ENCODE measurements around the gene PPCDC. TPM values are rescaled to one million over a fixed set of nuclear protein-coding genes. Genes with fewer than 3 reads are reported as not detected.

Gene PPCDC
- total and polyA plus RNA-seq, 5 experiments from 2014 or later = 12.0 to 16.7 (median 13.4) TPM

- no peaks in the 10 kb centered on the region for H3K9me3 Mint-ChIP-seq
- POLR2A ChIA-PET = interaction anchor here (0.6 kb wide), 1 partner anchor 165 kb away, joined by 8 read pairs; no protein-coding TSS in a partner anchor
- no peak overlapping the region for H3K4me3 Mint-ChIP-seq
- H3K27ac Mint-ChIP-seq = no peak overlapping the region
- ATAC-seq (no peak), DNase-seq (no peak)
- H3K27me3 Mint-ChIP-seq = no peaks in the 10 kb centered on the region
- peaks cover 7 to 45% (median 17%) of the 10 kb centered on the region in 4 donors for H3K4me1 Mint-ChIP-seq
- peaks cover 0 to 32% (median 8%) of the 10 kb centered on the region in 3 donors for H3K36me3 Mint-ChIP-seq
Observed at GRCh38 chr15:75032395-75032794, 9.0 kb downstream of the PPCDC start.

DNA sequence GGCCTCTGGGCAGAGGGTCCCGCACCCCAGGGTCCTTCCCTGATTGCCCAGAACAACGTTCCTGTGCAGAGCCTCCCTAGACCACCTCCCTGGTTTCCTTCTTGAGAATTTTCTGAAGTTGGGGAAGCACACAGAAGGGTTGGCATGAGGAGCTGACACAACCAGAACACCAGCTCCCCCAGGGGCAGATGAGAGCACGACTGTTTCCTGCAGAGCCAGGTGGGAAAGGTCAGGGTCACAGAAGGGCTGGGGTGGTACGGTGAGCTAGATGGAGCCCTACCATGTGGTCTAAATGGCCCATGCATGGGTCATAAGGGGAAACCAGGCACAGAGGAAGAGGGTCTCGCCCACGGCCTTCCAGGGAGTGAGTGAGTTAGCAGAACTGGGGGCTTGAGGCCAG, 10.4 kb downstream of the PPCDC start:
- H3K4me1 Mint-ChIP-seq = peaks cover 13 to 58% (median 22%) of the 10 kb centered on the region in 4 donors
- ATAC-seq (no peak), DNase-seq (no peak)
- H3K36me3 Mint-ChIP-seq = peaks cover 0 to 39% (median 8%) of the 10 kb centered on the region in 3 donors
- no peaks in the 10 kb centered on the region for H3K27me3 Mint-ChIP-seq
- POLR2A ChIA-PET = interaction anchor here (0.6 to 1.4 kb wide), 2 partner anchors 10 to 1336 kb away, joined by 4 to 9 read pairs; partner anchors contain the start of gene PPCDC
- H3K4me3 Mint-ChIP-seq = no peak overlapping the region
- no peak overlapping the region for H3K27ac Mint-ChIP-seq
- H3K9me3 Mint-ChIP-seq = no peaks in the 10 kb centered on the region

DNA sequence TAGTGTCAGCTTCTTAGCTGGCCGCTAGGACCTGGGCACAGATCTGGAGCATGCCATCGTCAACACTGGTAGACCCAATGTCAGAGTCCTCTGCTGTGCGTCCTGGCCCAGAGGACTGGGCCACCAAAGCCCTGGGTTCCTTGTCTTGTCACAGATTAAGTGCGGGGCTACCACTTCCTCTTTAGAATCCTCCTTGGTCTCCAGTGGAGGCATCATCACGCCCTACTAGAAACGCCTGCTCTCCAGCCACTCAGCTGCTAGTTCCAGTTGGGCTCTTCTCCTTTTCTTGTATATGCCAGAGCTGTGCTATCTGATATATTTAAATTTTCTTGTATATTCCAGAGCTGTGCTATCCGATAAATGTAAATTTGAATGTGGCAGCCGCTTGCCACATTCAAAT, 11.2 kb downstream of the PPCDC start:
- H3K9me3 Mint-ChIP-seq = no peaks in the 10 kb centered on the region
- POLR2A ChIA-PET = interaction anchor here (1.4 kb wide), 1 partner anchor 11 kb away, joined by 9 read pairs; the partner anchor contains the start of gene PPCDC
- no peak overlapping the region for H3K4me3 Mint-ChIP-seq
- ATAC-seq (no peak), DNase-seq (no peak)
- H3K27ac Mint-ChIP-seq = no peak overlapping the region
- H3K27me3 Mint-ChIP-seq = no peaks in the 10 kb centered on the region
- H3K36me3 Mint-ChIP-seq = peaks cover 0 to 35% (median 8%) of the 10 kb centered on the region in 3 donors
- H3K4me1 Mint-ChIP-seq = peaks cover 7 to 59% (median 17%) of the 10 kb centered on the region in 4 donors

DNA sequence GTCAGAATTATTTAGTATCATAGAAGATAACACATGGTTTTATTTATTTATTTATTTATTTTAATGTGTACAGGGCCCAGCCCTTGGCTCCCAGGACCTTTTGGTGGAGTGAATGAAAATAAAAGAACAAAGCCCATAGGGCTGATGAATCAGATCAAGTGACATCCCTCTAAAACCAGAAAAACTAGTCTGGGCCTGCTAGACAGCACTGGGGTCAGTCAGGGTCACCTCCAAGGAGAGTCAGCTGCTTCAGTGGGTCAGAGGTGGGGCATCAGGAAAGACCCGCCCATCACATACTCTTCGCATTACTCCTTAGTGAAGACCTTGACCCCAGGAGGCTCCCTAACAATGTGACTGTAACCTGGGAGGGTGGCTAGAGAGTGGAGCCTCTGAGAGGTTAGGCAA, 12.8 kb downstream of the PPCDC start:
- DNase-seq = no peak
- H3K4me3 Mint-ChIP-seq = no peak overlapping the region
- peaks cover 6 to 56% (median 19%) of the 10 kb centered on the region in 4 donors for H3K4me1 Mint-ChIP-seq

GRCh38 chr15:75037685-75038084, 14.3 kb downstream of the PPCDC start:
- peak overlapping the region in 2 of 10 donors; percentile 4 to 77 for H3K27ac Mint-ChIP-seq
- ATAC-seq = no peak

More for the DNA sequence above, 12.8 kb downstream of the PPCDC start:
- Mint-ChIP-seq H3K36me3 (peaks cover 0 to 35% (median 8%) of the 10 kb centered on the region in 3 donors), H3K27me3 (no peaks in the 10 kb centered on the region), H3K27ac (peak overlapping the region in 2 of 10 donors; percentile 62 to 77), H3K9me3 (no peaks in the 10 kb centered on the region)
- POLR2A ChIA-PET = no interaction called here
- no peak for ATAC-seq

DNA sequence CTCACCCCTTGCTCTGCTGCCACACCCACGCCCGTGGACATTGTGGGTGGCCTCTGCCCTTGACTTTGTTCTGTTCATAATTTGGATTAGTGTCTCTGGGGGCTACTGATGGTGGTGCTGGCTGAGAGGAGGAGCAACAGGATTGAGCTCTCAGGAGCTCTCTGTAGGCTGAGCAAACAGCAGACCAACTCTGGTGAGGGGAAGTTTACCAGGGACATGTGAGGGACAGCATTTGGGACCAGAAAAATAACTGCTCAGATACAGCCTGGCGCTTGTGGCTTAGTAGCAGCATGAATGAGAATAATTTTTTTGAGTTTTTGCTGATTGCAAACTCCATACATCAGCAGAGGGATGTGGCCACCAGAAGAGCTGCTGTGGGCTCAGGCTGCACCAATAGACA, 14.8 kb downstream of the PPCDC start:
- H3K4me3 Mint-ChIP-seq = no peak overlapping the region

More at GRCh38 chr15:75037685-75038084, 14.3 kb downstream of the PPCDC start:
- H3K9me3 Mint-ChIP-seq = no peaks in the 10 kb centered on the region
- POLR2A ChIA-PET = no interaction called here
- peaks cover 7 to 56% (median 21%) of the 10 kb centered on the region in 4 donors for H3K4me1 Mint-ChIP-seq
- H3K4me3 Mint-ChIP-seq = no peak overlapping the region
- no peaks in the 10 kb centered on the region for H3K27me3 Mint-ChIP-seq
- H3K36me3 Mint-ChIP-seq = peaks cover 0 to 35% (median 8%) of the 10 kb centered on the region in 3 donors
- DNase-seq = no peak

GRCh38 chr15:75042730-75043508, 19.5 kb downstream of the PPCDC start:
- H3K4me1 Mint-ChIP-seq = peaks cover 7 to 78% (median 13%) of the 10 kb centered on the region in 4 donors
- peaks cover 0 to 24% (median 3%) of the 10 kb centered on the region in 3 donors for H3K36me3 Mint-ChIP-seq
- ATAC-seq (peak; percentile 70 to 83), DNase-seq (peak in 7 of 10 donors; percentile 11 to 74 (median 24))
- H3K4me3 Mint-ChIP-seq = peak overlapping the region in 1 of 10 donors; percentile 65
- POLR2A ChIA-PET = interaction anchor here (0.5 kb wide), 1 partner anchor 178 kb away, joined by 3 read pairs; no protein-coding TSS in a partner anchor
- H3K27ac Mint-ChIP-seq = peak overlapping the region in 4 of 10 donors; percentile 5 to 71 (median 49)
- H3K27me3 Mint-ChIP-seq = no peaks in the 10 kb centered on the region
- H3K9me3 Mint-ChIP-seq = no peaks in the 10 kb centered on the region

More for the DNA sequence above, 14.8 kb downstream of the PPCDC start:
- H3K36me3 Mint-ChIP-seq = peaks cover 0 to 34% (median 8%) of the 10 kb centered on the region in 3 donors
- peak overlapping the region in 3 of 10 donors; percentile 6 to 58 (median 40) for H3K27ac Mint-ChIP-seq
- no peaks in the 10 kb centered on the region for H3K9me3 Mint-ChIP-seq
- DNase-seq = no peak
- H3K27me3 Mint-ChIP-seq = no peaks in the 10 kb centered on the region
- no peak for ATAC-seq
- peaks cover 11 to 60% (median 25%) of the 10 kb centered on the region in 4 donors for H3K4me1 Mint-ChIP-seq
- POLR2A ChIA-PET = no interaction called here

DNA sequence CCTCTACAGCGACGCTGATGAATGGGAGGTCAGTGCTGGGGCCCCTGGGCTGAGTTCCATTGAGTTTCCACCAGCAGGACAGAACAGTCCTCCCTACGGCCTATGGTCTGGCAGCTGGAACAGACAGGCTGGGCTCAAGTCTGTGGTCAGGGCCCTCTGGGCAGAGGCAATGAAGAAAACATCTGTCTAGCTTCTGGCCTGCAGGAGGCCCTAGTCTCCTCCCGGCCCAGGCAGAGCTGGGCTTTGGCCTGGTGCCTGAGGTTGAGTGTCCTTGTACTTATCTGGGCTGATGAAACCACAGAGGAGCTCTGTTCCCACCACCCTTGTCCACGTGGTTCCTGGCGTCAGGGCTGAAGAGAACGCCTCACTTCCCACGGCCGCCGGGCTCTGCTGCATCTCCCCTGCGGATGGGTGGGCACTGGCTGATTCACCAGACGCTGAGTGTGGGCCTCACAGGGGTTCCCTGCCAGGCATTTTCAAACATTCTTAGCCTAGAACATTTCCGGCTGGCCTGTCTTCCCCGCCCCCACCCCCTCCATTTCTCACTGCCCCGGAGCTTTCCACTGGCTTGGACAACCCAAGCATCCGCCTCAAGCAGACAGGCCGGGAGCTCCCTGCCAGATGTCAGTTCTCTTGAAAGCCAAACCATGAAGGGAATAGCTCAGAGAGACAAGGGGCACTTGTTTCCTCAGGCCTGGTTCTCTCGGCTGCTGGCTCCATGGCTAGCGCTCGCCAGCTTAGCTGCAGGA, 20.3 kb downstream of the PPCDC start:
- no peaks in the 10 kb centered on the region for H3K9me3 Mint-ChIP-seq
- H3K4me1 Mint-ChIP-seq = peaks cover 6 to 71% (median 11%) of the 10 kb centered on the region in 4 donors
- peak overlapping the region in 1 of 10 donors; percentile 65 for H3K4me3 Mint-ChIP-seq
- DNase-seq (peak in 1 of 10 donors; percentile 46), ATAC-seq (peak in 1 of 2 donors; percentile 12)
- POLR2A ChIA-PET = interaction anchor here (0.5 to 0.7 kb wide), 2 partner anchors 58 to 370 kb away, joined by 3 to 4 read pairs; no protein-coding TSS in a partner anchor
- peaks cover 0 to 22% (median 3%) of the 10 kb centered on the region in 3 donors for H3K36me3 Mint-ChIP-seq
- peak overlapping the region in 4 of 10 donors; percentile 5 to 71 (median 25) for H3K27ac Mint-ChIP-seq
- H3K27me3 Mint-ChIP-seq = no peaks in the 10 kb centered on the region

GRCh38 chr15:75044258-75044878, 21.0 kb downstream of the PPCDC start:
- POLR2A ChIA-PET = interaction anchor here (0.5 to 0.7 kb wide), 2 partner anchors 57 to 370 kb away, joined by 3 to 4 read pairs; no protein-coding TSS in a partner anchor
- H3K27me3 Mint-ChIP-seq = no peaks in the 10 kb centered on the region
- H3K4me3 Mint-ChIP-seq = peak overlapping the region in 1 of 10 donors; percentile 70
- peaks cover 6 to 64% (median 11%) of the 10 kb centered on the region in 4 donors for H3K4me1 Mint-ChIP-seq
- no peak for DNase-seq
- ATAC-seq = no peak
- peak overlapping the region in 3 of 10 donors; percentile 8 to 74 (median 71) for H3K27ac Mint-ChIP-seq
- no peaks in the 10 kb centered on the region for H3K9me3 Mint-ChIP-seq
- H3K36me3 Mint-ChIP-seq = peaks cover 0 to 29% (median 3%) of the 10 kb centered on the region in 3 donors

GRCh38 chr15:75045332-75046015, 22.1 kb downstream of the PPCDC start:
- H3K36me3 Mint-ChIP-seq = peaks cover 0 to 29% (median 3%) of the 10 kb centered on the region in 3 donors
- H3K4me3 Mint-ChIP-seq = no peak overlapping the region

GRCh38 chr15:75048394-75048793, 25.0 kb downstream of the PPCDC start:
- peaks cover 0 to 18% (median 3%) of the 10 kb centered on the region in 3 donors for H3K36me3 Mint-ChIP-seq

More at GRCh38 chr15:75045332-75046015, 22.1 kb downstream of the PPCDC start:
- peaks cover 6 to 61% (median 11%) of the 10 kb centered on the region in 4 donors for H3K4me1 Mint-ChIP-seq
- ATAC-seq (no peak), DNase-seq (no peak)
- H3K27ac Mint-ChIP-seq = peak overlapping the region in 3 of 10 donors; percentile 24 to 43 (median 33)
- no peaks in the 10 kb centered on the region for H3K27me3 Mint-ChIP-seq
- POLR2A ChIA-PET = interaction anchor here (0.5 kb wide), 1 partner anchor 54 kb away, joined by 3 read pairs; no protein-coding TSS in a partner anchor
- H3K9me3 Mint-ChIP-seq = no peaks in the 10 kb centered on the region

More at GRCh38 chr15:75048394-75048793, 25.0 kb downstream of the PPCDC start:
- no peak for DNase-seq
- POLR2A ChIA-PET = no interaction called here
- H3K4me1 Mint-ChIP-seq = peaks cover 0 to 43% (median 2%) of the 10 kb centered on the region in 4 donors
- ATAC-seq = no peak
- H3K27me3 Mint-ChIP-seq = no peaks in the 10 kb centered on the region
- no peak overlapping the region for H3K27ac Mint-ChIP-seq
- no peak overlapping the region for H3K4me3 Mint-ChIP-seq
- no peaks in the 10 kb centered on the region for H3K9me3 Mint-ChIP-seq

Data from naive thymus-derived CD8-positive, alpha-beta T cell (primary cell).